Activated CD4-positive, alpha-beta T cell treated with anti-CD3 and anti-CD28 coated beads, Interleukin-2, amount 10 ng/mL, durations not matched to agents 7 days and 5 days (primary cell): ENCODE results near the gene ZFTA. TPM values are rescaled to one million over a fixed set of nuclear protein-coding genes. Genes with fewer than 3 reads are reported as not detected.
A peak's percentile ranks its signal among the peaks of the same experiment; 100 is the strongest.

Source experiments
- CTCF ChIA-PET: fragments of 350-600 bp; sonication (Branson Sonifier 250); formaldehyde crosslinking; loops from one replicate; lab custom pipeline; 2021; ENCODE audit warnings: antibody characterized with exemption; lab: Charles Lee
- POLR2A ChIA-PET: fragments of 350-600 bp; sonication (Branson Sonifier 250); formaldehyde crosslinking; loops from one replicate; lab custom pipeline; 2021; ENCODE audit warnings: antibody characterized with exemption; lab: Charles Lee
- DNase-seq: peaks from one replicate; pipeline ENCODE4 v3.0.0-alpha.2; 2020
- H3K27ac Mint-ChIP-seq: one replicate; pipeline ENCODE4 v1.8.0; 2021; ENCODE audit warnings: mild to moderate bottlenecking, moderate library complexity, mixed read lengths
- H3K27me3 Mint-ChIP-seq: one replicate; pipeline ENCODE4 v1.8.0; 2021; ENCODE audit warnings: mixed read lengths
- H3K36me3 Mint-ChIP-seq: one replicate; pipeline ENCODE4 v1.8.0; 2021; ENCODE audit warnings: low read depth, mixed read lengths
- H3K4me1 Mint-ChIP-seq: one replicate; pipeline ENCODE4 v1.8.0; 2021; ENCODE audit warnings: mixed read lengths
- H3K4me3 Mint-ChIP-seq: one replicate; pipeline ENCODE4 v1.8.0; 2021; ENCODE audit warnings: mild to moderate bottlenecking, moderate library complexity, mixed read lengths
- H3K9me3 Mint-ChIP-seq: one replicate; pipeline ENCODE4 v1.8.0; 2021; ENCODE audit warnings: mixed read lengths
- total RNA-seq, 2 experiments: library from RNA; stranded (reverse); gene quantifications; one replicate each; pipeline ENCODE4 v1.2.3, GENCODE V29; 2021

The ZFTA gene
- total RNA-seq, 2 experiments from 2014 or later, result 1.1 TPM

DNA sequence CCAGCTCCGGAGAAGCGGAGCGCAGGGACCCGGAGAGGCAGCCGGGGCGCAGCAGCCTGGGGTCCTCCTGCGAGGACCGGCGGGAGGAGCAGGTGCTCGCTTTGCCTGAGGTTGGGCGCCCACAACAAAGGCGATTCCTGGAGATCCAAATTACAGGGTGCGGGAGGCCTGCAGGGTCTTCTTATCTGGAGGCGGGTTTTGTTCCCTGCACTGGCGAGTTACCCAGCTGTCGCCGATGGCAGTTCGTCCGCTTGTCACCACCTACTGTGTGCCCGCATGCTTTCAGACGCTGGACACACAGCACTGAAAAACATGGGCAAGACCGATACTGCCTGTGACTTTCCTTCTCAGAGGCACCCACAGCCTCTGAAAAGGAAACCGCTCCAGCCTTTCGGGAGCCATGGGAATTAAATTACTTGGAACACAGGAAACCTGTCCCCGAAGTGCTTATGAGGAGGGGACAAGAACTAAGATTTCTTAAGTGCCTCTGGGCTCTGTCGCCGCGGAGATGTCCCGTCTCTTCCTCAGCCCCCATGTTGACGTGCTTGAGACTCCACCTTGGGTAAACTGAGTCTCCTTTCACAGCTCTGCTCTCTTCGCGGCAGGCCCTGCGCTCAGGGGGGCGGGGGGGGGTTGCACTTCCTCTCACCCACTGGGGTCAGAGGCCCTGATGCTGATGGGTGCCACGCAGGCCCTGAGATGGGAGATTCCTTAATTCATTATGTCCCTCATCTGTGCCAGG is 1.3 kb upstream of the ZFTA start:
- ChIA-PET POLR2A (no interaction called here), CTCF (no interaction called here)
- Mint-ChIP-seq H3K4me3 (peak overlapping the region; percentile 58), H3K9me3 (no peaks in the 10 kb centered on the region), H3K27ac (no peak overlapping the region), H3K27me3 (peaks cover 30% of the 10 kb centered on the region), H3K4me1 (peaks cover 9% of the 10 kb centered on the region), H3K36me3 (no peaks in the 10 kb centered on the region)
- DNase-seq, result no peak

DNA sequence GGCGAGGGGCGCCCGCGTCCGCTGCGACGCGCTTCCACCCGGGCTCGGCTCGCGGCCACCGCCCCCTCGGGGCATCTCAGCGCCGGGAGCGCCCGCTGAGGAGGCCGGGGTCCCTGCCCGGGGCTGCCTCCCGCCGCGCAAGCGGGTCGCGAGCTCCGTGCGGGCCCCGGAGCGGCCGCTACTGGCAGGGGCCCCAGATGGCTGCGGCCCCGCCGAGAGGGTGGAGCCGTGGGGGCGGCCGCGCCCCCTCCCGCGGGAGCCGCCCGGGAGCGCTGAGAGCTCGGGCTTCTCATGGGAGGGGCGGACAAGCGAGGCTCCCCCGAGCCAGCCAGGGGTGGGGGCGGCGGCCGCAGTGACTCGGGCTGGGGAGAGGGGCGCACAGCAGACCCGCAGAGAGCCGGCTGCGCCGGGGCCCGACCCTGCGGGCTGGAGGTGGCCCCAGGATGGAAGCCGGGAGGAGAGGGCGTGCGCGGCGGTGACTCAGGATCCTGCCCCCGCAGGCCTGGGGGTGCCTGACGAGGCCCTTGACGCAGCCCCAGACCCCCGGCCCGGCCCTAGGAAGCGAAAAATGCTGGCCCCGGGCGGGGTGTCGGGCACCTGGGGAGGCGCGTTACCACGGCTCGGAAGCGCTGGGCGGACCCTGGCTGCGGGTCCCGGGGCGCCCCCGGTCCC is 603 bp upstream of the ZFTA start:
- CTCF ChIA-PET, result interaction anchor here (0.9 to 1.4 kb wide), 3 partner anchors 37 to 123 kb away, joined by 3 to 4 read pairs (median 3); partner anchors contain the start of gene RTN3
- peaks cover 9% of the 10 kb centered on the region for H3K4me1 Mint-ChIP-seq
- H3K27ac Mint-ChIP-seq, result no peak overlapping the region
- no peaks in the 10 kb centered on the region for H3K9me3 Mint-ChIP-seq
- H3K36me3 Mint-ChIP-seq, result no peaks in the 10 kb centered on the region
- no peak overlapping the region for H3K4me3 Mint-ChIP-seq
- DNase-seq, result no peak
- POLR2A ChIA-PET, result no interaction called here
- H3K27me3 Mint-ChIP-seq, result peaks cover 30% of the 10 kb centered on the region

DNA sequence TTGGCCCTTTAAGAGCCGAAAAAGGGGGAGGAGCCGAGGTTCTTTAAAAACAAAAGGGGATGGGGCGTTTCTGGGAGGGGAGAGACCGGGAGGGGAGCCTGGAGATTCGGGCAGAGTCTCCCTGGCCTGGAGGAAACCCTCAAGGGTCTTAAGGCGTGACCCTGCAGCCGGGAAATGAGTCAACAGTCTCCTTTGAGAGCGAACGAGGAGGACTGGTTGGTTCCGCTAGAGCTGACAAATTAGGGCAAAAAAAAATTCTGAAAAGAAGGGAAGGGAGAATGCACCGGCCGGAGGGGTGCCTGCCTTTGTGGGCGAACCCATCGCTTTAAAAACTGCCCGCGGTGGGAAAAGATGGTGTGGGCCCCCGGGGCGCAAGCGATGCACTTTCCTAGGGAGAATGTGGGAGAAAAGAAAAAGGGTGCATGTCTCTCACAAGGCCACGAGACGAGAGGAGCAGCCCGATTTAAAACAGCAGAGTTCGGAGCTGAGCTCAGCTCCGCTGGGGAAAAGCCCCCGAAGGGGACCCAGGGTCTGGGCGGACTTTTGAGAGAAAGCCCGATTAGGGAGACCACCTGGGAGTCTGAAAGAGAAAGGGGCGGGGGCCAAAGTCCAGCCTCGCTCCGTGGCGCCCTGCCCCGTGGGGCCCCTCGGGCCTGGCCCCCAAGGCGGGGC is 874 bp downstream of the ZFTA start:
- peak; percentile 66 for DNase-seq
- Mint-ChIP-seq H3K27me3 (peaks cover 25% of the 10 kb centered on the region), H3K27ac (peak overlapping the region; percentile 68), H3K4me3 (peak overlapping the region; percentile 80), H3K36me3 (no peaks in the 10 kb centered on the region), H3K4me1 (peaks cover 9% of the 10 kb centered on the region), H3K9me3 (no peaks in the 10 kb centered on the region)
- ChIA-PET POLR2A (no interaction called here), CTCF (interaction anchor here (0.6 to 2.0 kb wide), 9 partner anchors 12 to 882 kb away, joined by 3 to 6 read pairs (median 4); no protein-coding TSS in a partner anchor)

DNA sequence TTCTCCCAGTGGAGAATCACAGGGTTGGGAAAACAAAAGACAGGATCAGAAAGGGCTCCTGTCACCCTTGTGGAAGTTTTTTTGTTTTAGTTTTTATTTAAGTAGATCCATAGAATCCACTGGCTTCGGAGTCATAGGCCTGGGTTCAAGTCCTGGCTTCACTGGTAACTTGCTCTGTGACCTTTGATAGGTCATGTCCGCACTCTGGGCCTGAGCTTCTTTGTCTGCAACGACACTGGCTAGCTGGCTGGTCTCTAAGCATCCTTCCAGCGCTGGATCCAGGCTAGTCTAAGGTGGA is 1.4 kb downstream of the ZFTA start:
- H3K27ac Mint-ChIP-seq, result peak overlapping the region; percentile 68
- DNase-seq, result no peak
- ChIA-PET POLR2A (no interaction called here), CTCF (interaction anchor here (0.8 to 2.0 kb wide), 5 partner anchors 13 to 235 kb away, joined by 3 to 6 read pairs (median 4); no protein-coding TSS in a partner anchor)
- peak overlapping the region; percentile 80 for H3K4me3 Mint-ChIP-seq
- peaks cover 21% of the 10 kb centered on the region for H3K27me3 Mint-ChIP-seq
- H3K36me3 Mint-ChIP-seq, result no peaks in the 10 kb centered on the region
- peaks cover 9% of the 10 kb centered on the region for H3K4me1 Mint-ChIP-seq
- H3K9me3 Mint-ChIP-seq, result no peaks in the 10 kb centered on the region

DNA sequence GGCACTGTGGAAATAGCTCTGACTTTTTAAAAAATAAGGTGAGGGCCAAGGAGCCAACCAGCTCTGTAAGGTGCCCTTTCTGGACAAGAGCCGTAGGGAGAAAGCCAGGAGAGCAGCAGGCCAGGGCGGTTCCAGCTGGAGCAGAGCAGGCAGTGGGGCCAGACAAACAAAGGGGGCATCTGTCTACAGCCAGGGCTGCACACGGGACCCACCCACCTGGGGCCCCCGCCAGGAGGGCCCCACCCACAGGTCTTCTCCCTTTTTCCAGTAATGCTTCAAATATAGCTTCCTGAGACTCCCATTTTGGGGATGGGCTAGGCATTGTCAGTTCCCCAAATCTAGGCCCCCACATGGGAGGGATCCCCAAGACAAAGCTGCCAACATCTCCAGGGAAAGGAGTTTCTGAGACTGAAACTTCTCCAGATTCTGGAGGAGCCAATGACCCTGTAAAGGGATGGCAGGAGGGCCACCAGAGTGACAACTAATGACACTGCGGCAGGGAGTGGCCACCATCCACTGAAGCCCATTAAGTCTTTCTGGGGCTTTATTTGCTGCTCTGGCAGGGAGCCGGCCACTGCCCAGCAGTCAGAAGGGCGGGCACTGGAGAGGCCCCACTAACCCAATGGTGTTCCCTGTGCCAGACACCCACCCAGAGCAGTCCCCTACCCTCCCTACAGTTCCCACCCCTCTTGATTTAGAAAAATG is 1.9 kb downstream of the ZFTA start:
- ChIA-PET POLR2A (no interaction called here), CTCF (interaction anchor here (0.7 to 2.0 kb wide), 6 partner anchors 13 to 236 kb away, joined by 3 to 6 read pairs (median 4); no protein-coding TSS in a partner anchor)
- Mint-ChIP-seq H3K27me3 (peaks cover 18% of the 10 kb centered on the region), H3K36me3 (no peaks in the 10 kb centered on the region), H3K4me3 (peak overlapping the region; percentile 80), H3K9me3 (no peaks in the 10 kb centered on the region), H3K4me1 (peaks cover 9% of the 10 kb centered on the region), H3K27ac (peak overlapping the region; percentile 72)
- no peak for DNase-seq

DNA sequence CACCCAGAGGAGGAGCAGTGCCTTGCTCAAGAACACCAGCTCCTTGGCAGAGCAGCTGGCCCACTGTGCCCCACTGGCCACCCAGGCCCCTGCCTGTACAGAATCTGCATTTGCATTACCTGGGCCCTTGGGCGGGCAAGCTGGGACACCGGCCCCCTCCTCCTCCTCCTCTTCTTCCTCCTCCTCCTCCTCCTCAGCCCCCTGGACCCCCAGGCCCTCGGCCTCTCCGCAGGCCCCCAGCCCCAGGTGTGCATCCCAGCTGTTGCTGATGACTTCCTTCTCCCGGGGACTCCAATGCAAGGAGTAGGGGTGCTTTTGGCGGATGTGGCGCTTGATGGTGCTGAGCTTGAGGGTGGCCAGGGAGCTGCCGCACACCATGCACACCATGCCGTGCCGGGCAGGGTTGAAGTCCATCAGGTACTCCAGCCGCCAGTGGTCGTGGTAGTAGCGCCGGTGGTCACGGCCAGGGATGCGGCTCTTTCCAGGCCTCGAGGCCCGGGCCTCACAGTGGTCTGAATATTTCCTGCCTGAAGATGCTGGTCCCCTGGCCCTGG is 2.8 kb downstream of the ZFTA start:
- Mint-ChIP-seq H3K27me3 (peaks cover 11% of the 10 kb centered on the region), H3K27ac (no peak overlapping the region), H3K9me3 (no peaks in the 10 kb centered on the region), H3K4me1 (peaks cover 9% of the 10 kb centered on the region), H3K4me3 (no peak overlapping the region), H3K36me3 (no peaks in the 10 kb centered on the region)
- ChIA-PET CTCF (interaction anchor here (0.7 to 1.1 kb wide), 2 partner anchors 13 to 19 kb away, joined by 3 read pairs; no protein-coding TSS in a partner anchor), POLR2A (no interaction called here)
- no peak for DNase-seq

DNA sequence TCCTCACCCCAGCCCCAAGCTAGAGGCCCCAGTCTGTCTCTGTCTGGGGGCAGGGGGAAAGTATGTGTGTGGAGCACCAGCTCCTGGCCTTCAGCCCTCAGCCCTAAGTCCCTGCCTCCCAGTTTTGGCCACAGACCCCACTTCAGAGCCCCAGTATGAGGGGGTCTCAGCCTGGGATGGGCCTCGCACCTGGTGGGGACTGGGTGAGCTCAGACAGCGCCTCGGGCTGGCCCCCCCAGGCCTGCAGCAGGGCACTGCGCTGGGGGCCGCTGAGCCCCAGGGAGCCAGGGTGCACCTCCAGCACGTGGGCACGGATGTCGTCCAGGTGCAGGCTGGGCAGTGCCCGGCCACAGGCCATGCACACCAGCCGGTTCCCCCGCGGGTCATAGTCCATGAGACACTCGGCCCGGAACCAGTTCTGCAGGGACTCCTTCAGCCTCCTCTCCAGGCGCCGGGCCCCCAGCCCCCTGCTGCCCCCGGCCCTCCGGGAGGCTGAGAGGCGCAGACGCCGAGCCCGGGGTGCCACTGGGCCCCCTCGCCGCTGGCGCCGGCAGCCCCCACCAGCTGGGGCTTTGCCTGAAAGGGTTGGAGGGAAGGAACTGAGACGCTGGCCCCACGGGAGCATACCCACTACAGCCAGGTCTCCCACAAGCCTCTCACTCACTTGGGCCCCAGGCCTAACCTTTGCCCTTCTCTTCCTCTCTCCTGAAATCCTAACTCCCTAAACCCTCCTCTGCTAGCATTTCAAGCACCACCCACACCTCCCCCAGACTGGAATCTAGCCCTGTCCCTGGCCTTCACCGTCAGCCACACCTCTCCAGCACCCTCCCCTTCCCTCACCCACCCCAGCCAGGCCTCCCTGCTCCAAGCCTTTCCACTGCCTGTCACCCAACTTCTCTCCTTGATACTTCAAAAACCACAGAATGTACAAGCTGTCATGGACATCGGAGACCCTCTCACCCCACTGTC is 3.6 kb downstream of the ZFTA start:
- H3K4me3 Mint-ChIP-seq, result no peak overlapping the region
- H3K27me3 Mint-ChIP-seq, result peaks cover 3% of the 10 kb centered on the region
- ChIA-PET CTCF (no interaction called here), POLR2A (no interaction called here)
- no peak overlapping the region for H3K27ac Mint-ChIP-seq
- no peak for DNase-seq
- no peaks in the 10 kb centered on the region for H3K36me3 Mint-ChIP-seq
- peaks cover 9% of the 10 kb centered on the region for H3K4me1 Mint-ChIP-seq
- no peaks in the 10 kb centered on the region for H3K9me3 Mint-ChIP-seq

DNA sequence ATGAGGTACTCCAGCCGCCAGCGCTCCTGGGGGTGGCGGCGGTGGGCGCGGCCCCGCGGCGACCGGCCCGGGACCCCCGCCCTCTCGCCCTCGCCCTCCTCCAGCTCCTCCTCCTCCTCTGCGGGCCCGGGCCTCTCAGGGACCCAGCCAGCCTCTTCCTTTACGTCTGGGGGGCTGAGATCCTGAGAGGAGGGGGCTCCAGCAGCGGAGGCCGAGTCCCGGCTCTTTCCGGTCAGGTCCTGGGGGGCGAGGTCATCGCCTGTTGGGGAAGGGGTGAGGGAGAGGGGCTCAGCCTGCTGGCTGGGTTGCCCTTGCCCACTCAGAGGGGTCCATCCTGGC is 4.3 kb downstream of the ZFTA start:
- ChIA-PET POLR2A (no interaction called here), CTCF (no interaction called here)
- no peaks in the 10 kb centered on the region for H3K9me3 Mint-ChIP-seq
- peaks cover 9% of the 10 kb centered on the region for H3K4me1 Mint-ChIP-seq
- no peaks in the 10 kb centered on the region for H3K27me3 Mint-ChIP-seq
- no peak overlapping the region for H3K4me3 Mint-ChIP-seq
- H3K27ac Mint-ChIP-seq, result no peak overlapping the region
- no peak for DNase-seq
- no peaks in the 10 kb centered on the region for H3K36me3 Mint-ChIP-seq

DNA sequence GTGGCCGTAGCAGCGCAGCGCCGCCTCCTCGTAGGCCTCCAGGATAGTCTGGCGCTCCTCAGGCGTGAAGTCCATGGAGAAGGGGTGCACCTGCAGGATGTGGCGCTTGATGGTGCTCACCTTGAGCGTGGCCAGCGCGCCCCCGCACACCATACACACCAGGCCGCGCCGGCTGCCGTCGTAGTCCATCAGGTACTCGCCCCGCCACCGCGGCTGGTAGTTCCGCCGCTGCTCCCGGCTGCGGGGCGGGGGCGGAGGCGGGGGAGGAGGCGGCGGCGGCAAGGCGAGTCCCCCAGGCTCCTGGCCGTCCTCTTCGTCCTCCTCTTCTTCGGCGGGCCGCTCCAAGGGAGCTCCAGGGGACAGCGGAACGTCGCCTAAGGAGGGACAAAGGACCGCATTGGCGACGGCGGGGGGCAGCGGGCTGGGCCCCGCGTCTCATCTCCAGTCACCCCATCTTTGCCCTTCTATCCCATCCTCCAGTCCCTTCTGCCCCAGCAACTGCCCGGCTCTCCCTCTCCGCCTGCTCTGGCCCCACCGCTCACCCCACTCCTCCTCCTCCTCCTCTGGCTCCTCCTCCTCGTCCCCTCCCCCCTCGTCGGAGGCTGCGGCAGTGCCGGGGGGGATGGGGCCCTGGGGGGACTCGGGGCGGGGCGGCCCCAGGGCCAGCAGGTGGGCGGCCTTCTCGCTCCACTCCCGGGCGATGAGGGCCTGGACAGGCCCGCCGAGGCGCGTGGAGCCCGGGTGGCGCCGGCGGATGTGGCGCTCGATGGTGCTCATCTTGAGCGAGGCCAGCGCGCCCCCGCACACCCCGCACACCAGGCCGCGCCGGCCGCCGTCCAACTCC is 4.9 kb downstream of the ZFTA start:
- Mint-ChIP-seq H3K36me3 (no peaks in the 10 kb centered on the region), H3K4me3 (no peak overlapping the region), H3K27ac (no peak overlapping the region), H3K9me3 (no peaks in the 10 kb centered on the region), H3K4me1 (peaks cover 9% of the 10 kb centered on the region), H3K27me3 (no peaks in the 10 kb centered on the region)
- ChIA-PET POLR2A (no interaction called here), CTCF (no interaction called here)
- DNase-seq, result no peak

DNA sequence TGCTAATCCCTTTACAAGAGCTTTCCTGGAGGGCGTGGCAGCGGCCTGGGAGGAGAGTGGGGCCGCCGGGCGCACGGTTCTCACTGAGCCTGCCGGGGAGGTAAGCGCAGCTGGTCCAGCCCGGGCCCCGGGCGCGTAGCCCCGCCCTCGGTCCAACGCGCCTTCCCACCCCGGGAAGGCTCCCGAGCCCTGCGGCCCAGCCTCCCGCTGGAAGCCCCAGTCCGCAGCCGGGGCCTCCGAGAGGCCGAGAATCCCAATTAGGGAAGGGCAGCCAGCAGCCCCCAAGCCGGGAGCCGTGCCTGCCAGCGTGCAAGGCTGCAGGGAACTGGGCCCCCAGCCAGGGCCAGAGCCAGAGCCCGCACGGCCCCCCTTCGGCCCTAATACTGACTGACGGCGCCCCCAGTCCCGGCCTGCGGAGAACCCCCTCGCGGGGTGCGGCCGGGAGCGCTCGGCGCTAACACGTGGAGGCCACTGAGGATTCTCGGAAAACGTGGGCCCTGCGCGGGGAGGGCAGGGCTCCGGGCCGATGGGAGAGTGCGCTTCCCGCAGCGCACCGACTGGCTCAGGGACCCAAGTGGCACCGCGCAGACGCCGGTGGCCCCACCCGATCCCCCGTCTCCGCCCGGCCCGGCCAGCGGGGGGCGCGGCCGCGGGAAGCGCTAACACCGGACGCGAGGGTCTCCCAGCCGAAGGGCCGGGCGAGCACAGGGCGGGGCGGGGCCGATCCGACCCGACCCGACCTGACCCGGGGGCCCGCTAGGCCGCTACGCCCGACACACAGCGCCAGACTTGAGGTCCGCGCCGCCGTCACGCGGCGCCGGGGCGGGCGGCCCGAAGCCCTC is 5.7 kb downstream of the ZFTA start:
- no peak for DNase-seq
- Mint-ChIP-seq H3K4me3 (no peak overlapping the region), H3K36me3 (peaks cover 3% of the 10 kb centered on the region), H3K4me1 (peaks cover 9% of the 10 kb centered on the region), H3K9me3 (no peaks in the 10 kb centered on the region), H3K27me3 (no peaks in the 10 kb centered on the region), H3K27ac (no peak overlapping the region)
- ChIA-PET CTCF (no interaction called here), POLR2A (no interaction called here)
